Spleen (tissue), 11 donors: ENCODE measurements around the gene OGDHL. TPM values are rescaled to one million over a fixed set of nuclear protein-coding genes. Genes with fewer than 3 reads are reported as not detected.

ENCODE experiments used
- DNase-seq: peaks from one replicate; pipeline ENCODE4 v3.0.0-alpha.2; 2020
- H3K27ac ChIP-seq, 8 donors: fragments of 200-600 bp; sonication (generic) in 7 of 8; 1 replicate in 4 of 8; 2 replicates in 4 of 8; pipeline versions ENCODE4 v1.5.0 to v1.8.0; 2016 to 2021; ENCODE audit warnings: inconsistent platforms in 4 of 8, mild to moderate bottlenecking in 4 of 8, moderate library complexity in 1 of 8
- H3K27me3 ChIP-seq, 7 donors: fragments of 200-600 bp; sonication (generic) in 6 of 7; replicated peaks in 1 of 7; 1 replicate in 4 of 7; 2 replicates in 3 of 7; pipeline versions ENCODE4 v1.5.0 to v1.8.0; 2016 to 2021; ENCODE audit warnings: inconsistent platforms in 3 of 7, mild to moderate bottlenecking in 1 of 7
- H3K36me3 ChIP-seq, 6 donors: fragments of 200-600 bp; sonication (generic) in 5 of 6; 1 replicate in 4 of 6; 2 replicates in 2 of 6; pipeline versions ENCODE4 v1.5.0 to v1.8.0; 2016 to 2021; ENCODE audit warnings: inconsistent platforms in 2 of 6
- H3K4me1 ChIP-seq, 6 donors: fragments of 200-600 bp; sonication (generic) in 5 of 6; 1 replicate in 3 of 6; 2 replicates in 3 of 6; pipeline versions ENCODE4 v1.5.0 to v1.8.0; 2016 to 2021; ENCODE audit warnings: inconsistent platforms in 3 of 6
- H3K4me3 ChIP-seq, 8 donors: fragments of 200-600 bp; sonication (generic) in 7 of 8; 1 replicate in 4 of 8; 2 replicates in 4 of 8; pipeline versions ENCODE4 v1.5.0 to v1.8.0; 2016 to 2021; ENCODE audit warnings: inconsistent platforms in 4 of 8, mild to moderate bottlenecking in 4 of 8, moderate library complexity in 2 of 8
- H3K9me3 ChIP-seq, 8 donors: fragments of 200-600 bp; sonication (generic) in 7 of 8; 1 replicate in 4 of 8; 2 replicates in 4 of 8; pipeline versions ENCODE4 v1.5.0 to v1.8.0; 2016 to 2021; ENCODE audit warnings: inconsistent platforms in 4 of 8
- CTCF ChIP-seq, 11 experiments: fragments of 200-600 bp in 7 of 11; fragments of 450-650 bp in 4 of 11; sonication (generic) in 4 of 11; IDR thresholded peaks in 8 of 11; conservative IDR thresholded peaks in 3 of 11; 1 replicate in 7 of 11; 2 replicates in 4 of 11; pipeline versions ENCODE4 v1.4.0 to v1.8.0; 2016 to 2021; ENCODE audit warnings: antibody characterized with exemption in 11 of 11, inconsistent platforms in 4 of 11, mild to moderate bottlenecking in 1 of 11
- POLR2A ChIP-seq, 3 donors: fragments of 450-650 bp; IDR thresholded peaks; one replicate each; pipeline ENCODE4 v1.5.1; 2017; ENCODE audit warnings: antibody characterized with exemption in 3 of 3, mild to moderate bottlenecking in 1 of 3
- POLR2AphosphoS5 ChIP-seq, 3 donors: sonication (generic); formaldehyde crosslinking; IDR thresholded peaks; one replicate each; pipeline ENCODE4 v1.5.1; 2017; ENCODE audit warnings: antibody characterized with exemption in 3 of 3
- WGBS, 5 donors: extraction: QIAGEN DNeasy Blood & Tissue Kit in 3 of 5; methylation state at CpG; one replicate each; pipeline versions ENCODE4 v1.1.5 to v1.1.7; 2013 to 2018; 5-methylcytosine and 5-hydroxymethylcytosine counted together
- intact Hi-C: fragments of 100-400 bp; cut with DNase I; formaldehyde crosslinking; loops from one replicate; pipeline ENCODE4 v1.15.0; 2023; ENCODE audit warnings: low total_unique reads
- polyA plus RNA-seq, 3 donors: library from polyadenylated mRNA; stranded (reverse); fragments of 200-250 nt; gene quantifications; one replicate each; pipeline ENCODE4 v1.2.1, GENCODE V29; 2013
- total RNA-seq, 7 donors: library from RNA; depleted of rRNA in 3 of 7; stranded (reverse); fragments of >200 nt in 3 of 7; fragmentation: NEBNext Ultra II Directional in 4 of 7; extraction: Animal tissue kit (Norgen Biotek cat#: 25700) in 4 of 7; gene quantifications; one replicate each; pipeline versions ENCODE4 v1.1.0 to v1.2.1, GENCODE V29; 2016 to 2021
- donor health status: healthy with polysubstance abuse.
- donor health status: DM: no; HTN: no; CAD: no; lungs with moderate emphysema.
- donor health status: DM: no; HTN: no; CAD: no.
- donor health status: Bipolar disorder and iron deficiency.
- donor health status: healthy.
- donor health status: DM: no; HTN: no; CAD: no.
- donor health status: DM: yes; HTN: yes; CAD: no.

Gene OGDHL
- total and polyA plus RNA-seq, 10 donors: 0.09 to 1.6 (median 0.19) TPM; not detected in 2

DNA sequence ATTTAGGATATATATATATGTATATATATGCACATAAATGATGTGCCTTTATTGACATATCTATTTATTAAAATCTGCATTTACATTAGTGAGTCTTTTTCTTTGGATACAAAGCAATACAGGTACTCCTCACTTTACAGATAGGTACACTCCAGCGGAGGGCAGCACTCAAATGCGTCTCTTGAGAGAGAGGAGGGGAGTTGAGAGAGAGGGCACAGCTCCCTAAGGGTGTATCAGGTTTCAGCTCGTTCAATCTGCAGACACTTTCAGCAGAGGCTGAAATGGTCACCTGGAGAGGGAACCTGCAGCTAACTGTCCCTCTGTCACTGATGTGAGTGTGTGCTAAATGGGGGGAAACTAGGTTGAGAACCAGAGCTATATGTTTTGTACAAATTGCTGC is 61.1 kb downstream of the OGDHL start:
- Histone ChIP-seq H3K27me3 (peaks cover 0 to 40% (median 0%) of the 10 kb centered on the region in 7 donors), H3K4me1 (no peaks in the 10 kb centered on the region), H3K9me3 (peaks cover 0 to 13% (median 2%) of the 10 kb centered on the region in 8 donors), H3K4me3 (no peak overlapping the region), H3K27ac (no peak overlapping the region), H3K36me3 (no peaks in the 10 kb centered on the region)
- no peak for TF ChIP-seq POLR2AphosphoS5 (IDR thresholded peaks at IDR 0.05)
- no peak for TF ChIP-seq CTCF (IDR thresholded peaks at IDR 0.05 in 8 of 11, conservative IDR thresholded peaks at IDR 0.05 in 3 of 11)
- no peak for TF ChIP-seq POLR2A (IDR thresholded peaks at IDR 0.05)
- intact Hi-C loops: no loop called here
- DNase-seq: no peak
- WGBS, 5 donors: 12 to 22% (median 13%) methylated on average over 3 of the region's 3 CpGs

GRCh38 chr10:49700211-49700610 is 61.9 kb downstream of the OGDHL start:
- H3K4me1 ChIP-seq: no peaks in the 10 kb centered on the region
- 82 to 92% (median 89%) methylated on average over 3 of the region's 3 CpGs for WGBS, 5 donors
- no peaks in the 10 kb centered on the region for H3K36me3 ChIP-seq
- H3K27ac ChIP-seq: no peak overlapping the region
- intact Hi-C loops: no loop called here
- H3K4me3 ChIP-seq: no peak overlapping the region
- peaks cover 0 to 40% (median 0%) of the 10 kb centered on the region in 7 donors for H3K27me3 ChIP-seq
- TF ChIP-seq CTCF (IDR thresholded peaks at IDR 0.05 in 8 of 11, conservative IDR thresholded peaks at IDR 0.05 in 3 of 11) (no peak), POLR2AphosphoS5 (IDR thresholded peaks at IDR 0.05) (no peak)
- no peak for DNase-seq
- peaks cover 0 to 5% (median 0%) of the 10 kb centered on the region in 8 donors for H3K9me3 ChIP-seq

- no peak overlapping the region for H3K4me3 ChIP-seq
- peaks cover 0 to 47% (median 0%) of the 10 kb centered on the region in 7 donors for H3K27me3 ChIP-seq
- H3K27ac ChIP-seq: no peak overlapping the region
- no peaks in the 10 kb centered on the region for H3K9me3 ChIP-seq
- TF ChIP-seq POLR2AphosphoS5 (IDR thresholded peaks at IDR 0.05) (no peak), POLR2A (IDR thresholded peaks at IDR 0.05) (no peak), CTCF (IDR thresholded peaks at IDR 0.05 in 8 of 11, conservative IDR thresholded peaks at IDR 0.05 in 3 of 11) (no peak)
- intact Hi-C loops: no loop called here
- 74 to 84% (median 79%) methylated on average over 9 of the region's 9 CpGs for WGBS, 5 donors
- DNase-seq: no peak
- H3K36me3 ChIP-seq: no peaks in the 10 kb centered on the region
- no peaks in the 10 kb centered on the region for H3K4me1 ChIP-seq
Measured at GRCh38 chr10:49698679-49699078, 63.4 kb downstream of the OGDHL start.

DNA sequence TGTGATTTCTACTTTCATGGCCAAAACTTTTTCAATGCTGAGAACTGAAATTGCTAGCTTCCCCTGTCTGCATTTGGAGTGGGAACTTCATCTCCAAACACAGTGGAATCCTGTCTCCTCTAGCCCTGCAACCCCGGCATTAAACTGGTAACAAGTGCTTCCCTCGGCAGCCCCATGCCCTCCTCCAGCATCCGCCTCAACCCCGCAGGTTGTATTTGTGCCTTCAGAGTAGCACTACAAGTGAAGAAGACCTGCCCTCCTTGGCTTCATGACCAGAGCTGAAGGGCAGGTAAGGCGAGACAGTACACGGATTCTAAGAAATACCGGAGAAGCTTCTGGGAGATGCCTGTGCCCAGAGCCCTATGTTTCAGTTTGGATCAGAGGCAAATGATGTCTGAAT is 65.8 kb downstream of the OGDHL start:
- intact Hi-C loops: no loop called here
- H3K27ac ChIP-seq: no peak overlapping the region
- 75 to 82% (median 80%) methylated on average over 7 of the region's 7 CpGs for WGBS, 5 donors
- TF ChIP-seq POLR2A (IDR thresholded peaks at IDR 0.05) (no peak), POLR2AphosphoS5 (IDR thresholded peaks at IDR 0.05) (no peak), CTCF (IDR thresholded peaks at IDR 0.05 in 8 of 11, conservative IDR thresholded peaks at IDR 0.05 in 3 of 11) (no peak)
- peaks cover 0 to 62% (median 8%) of the 10 kb centered on the region in 7 donors for H3K27me3 ChIP-seq
- no peak overlapping the region for H3K4me3 ChIP-seq
- no peaks in the 10 kb centered on the region for H3K4me1 ChIP-seq
- no peaks in the 10 kb centered on the region for H3K36me3 ChIP-seq
- DNase-seq: no peak
- peaks cover 0 to 6% (median 0%) of the 10 kb centered on the region in 8 donors for H3K9me3 ChIP-seq
